GM12865 (cell line): ENCODE data around the gene SLC24A4.

Source experiments
- DNase-seq: peaks from one replicate; pipeline ENCODE4 v3.0.0; 2010; ENCODE audit warnings: low read depth
- H3K4me3 ChIP-seq: 2 replicates; pipeline ENCODE4 v1.5.1; 2011; ENCODE audit warnings: mild to moderate bottlenecking, low read depth, low read length, control low read depth
- CTCF ChIP-seq: IDR thresholded peaks from 2 replicates; pipeline ENCODE4 v1.5.1; 2011; ENCODE audit warnings: low read length, control low read depth, low read depth, inconsistent platforms; ENCODE audit not compliant: insufficient read depth; ENCODE audit errors: missing control alignments

The SLC24A4 gene

DNA sequence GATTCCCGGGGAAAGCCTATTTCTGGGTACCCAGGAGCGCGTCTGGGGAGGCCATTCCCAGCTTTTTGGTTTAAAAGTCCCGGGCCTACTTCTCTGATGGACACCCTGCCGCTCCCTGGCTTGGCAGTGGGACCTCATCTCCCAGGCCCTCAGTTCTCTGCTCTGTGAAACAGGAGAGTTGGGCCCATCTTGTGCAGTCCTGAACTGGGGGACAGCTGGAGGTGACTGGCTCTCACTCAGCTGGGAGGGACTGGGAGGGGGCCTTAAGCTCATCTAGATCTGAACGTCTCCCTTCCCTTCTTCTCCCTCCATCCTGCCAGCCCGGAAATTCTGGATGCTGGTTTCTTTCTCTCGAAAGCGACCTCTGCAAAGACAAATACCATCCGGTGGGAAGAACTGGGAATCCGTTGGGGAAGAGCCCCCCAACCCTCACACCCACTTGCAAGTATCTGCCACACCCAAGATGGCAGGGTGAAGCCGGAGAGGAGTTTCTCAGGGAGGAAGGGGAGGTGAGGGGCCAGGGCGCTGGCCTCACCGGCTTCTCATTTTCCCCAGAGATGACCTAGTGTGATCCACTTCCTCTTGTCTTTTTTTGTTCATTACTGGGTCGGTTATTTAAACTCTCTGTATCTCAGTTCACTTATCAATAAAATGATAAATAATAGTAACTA, 192.0 kb downstream of the SLC24A4 start:
- H3K4me3 ChIP-seq: peak overlapping the region; percentile 81
- no peak for DNase-seq
- no peak for TF ChIP-seq CTCF

DNA sequence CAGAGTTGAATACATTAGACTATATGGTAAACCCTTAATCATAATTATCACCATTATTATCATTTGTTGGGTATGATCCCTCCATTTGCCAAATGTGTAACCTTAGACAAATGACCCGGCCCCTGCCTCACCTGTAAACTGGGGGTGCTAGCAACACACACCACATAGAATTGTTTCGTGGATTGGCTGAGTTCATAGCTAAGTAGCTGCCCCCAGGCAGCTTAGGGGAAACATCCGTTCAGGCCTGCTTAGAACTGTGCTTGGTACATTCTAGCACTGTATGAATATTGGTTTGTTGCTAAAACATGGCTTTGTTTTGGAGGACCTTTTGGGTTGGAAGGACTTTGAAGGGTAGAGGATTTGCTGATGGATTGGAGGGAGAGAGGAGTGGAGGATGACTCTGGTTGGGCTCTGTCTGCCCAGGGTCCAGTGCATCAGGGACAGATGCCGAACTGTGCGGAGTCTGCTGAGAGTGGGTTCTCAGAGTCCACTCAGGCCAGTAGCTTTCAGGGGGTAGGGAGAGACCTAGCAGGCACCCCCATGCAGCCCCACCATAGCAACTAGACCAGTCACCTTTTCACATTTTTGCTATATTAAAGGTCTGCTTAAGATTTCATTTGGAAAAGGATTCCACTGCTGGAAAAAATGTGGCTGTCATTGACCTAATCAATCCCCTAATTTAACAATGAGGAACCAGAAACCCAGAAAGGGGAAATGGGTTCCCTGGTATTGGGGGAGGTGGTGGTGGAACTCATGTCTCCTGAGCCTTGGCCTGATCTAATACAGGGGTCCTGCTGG, 192.8 kb downstream of the SLC24A4 start:
- H3K4me3 ChIP-seq: no peak overlapping the region
- TF ChIP-seq CTCF: no peak
- no peak for DNase-seq

GRCh38 chr14:92516344-92516965, 193.5 kb downstream of the SLC24A4 start:
- TF ChIP-seq CTCF: no peak
- no peak for DNase-seq
- no peak overlapping the region for H3K4me3 ChIP-seq

DNA sequence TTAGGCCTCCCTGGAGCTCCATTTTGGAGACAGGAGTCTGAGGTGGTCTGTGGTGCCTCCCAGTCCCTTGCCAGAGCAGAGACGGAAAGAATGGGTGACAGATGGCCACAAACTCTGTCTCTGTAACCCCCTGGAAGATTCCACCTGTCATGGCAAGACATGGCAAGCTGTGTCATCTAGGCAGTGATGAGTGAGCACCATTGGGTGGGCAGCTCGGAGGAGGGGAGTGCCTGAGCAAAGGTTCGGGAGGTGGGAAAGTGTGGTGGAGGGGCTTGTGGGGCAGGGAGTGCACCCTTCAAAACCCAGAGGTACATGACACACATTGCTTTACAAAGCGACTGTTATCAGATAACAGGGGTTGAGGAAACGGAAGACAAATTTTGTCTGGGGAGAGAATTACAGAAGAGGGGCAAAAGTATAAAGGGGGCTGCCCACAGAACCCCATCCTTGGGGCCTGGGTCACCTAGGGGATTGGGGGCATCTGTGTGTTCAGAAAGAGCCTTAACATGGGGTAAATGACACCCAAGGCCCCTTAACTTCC, 194.1 kb downstream of the SLC24A4 start:
- DNase-seq: no peak
- TF ChIP-seq CTCF: no peak
- H3K4me3 ChIP-seq: no peak overlapping the region

DNA sequence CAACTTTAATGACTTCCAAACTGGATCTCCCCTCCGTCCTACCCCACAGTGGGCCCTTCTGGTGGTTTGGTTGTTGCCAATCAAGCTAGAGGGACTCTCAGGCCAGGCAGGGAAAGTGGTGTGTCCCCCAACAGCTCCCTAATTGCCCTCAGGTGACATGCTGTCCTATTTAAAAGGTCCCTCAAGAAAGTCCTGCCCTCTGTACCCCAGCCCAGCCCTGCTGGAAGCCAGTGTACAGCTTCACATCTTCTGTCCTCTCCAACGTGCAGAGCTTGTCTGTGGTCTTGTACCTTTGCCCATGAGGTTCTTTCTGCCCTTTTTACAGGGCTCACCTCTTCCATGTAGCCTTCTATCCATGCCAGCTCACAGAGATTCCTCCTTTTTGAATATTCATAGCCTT, 194.8 kb downstream of the SLC24A4 start:
- H3K4me3 ChIP-seq: no peak overlapping the region
- TF ChIP-seq CTCF: no peak
- DNase-seq: no peak

DNA sequence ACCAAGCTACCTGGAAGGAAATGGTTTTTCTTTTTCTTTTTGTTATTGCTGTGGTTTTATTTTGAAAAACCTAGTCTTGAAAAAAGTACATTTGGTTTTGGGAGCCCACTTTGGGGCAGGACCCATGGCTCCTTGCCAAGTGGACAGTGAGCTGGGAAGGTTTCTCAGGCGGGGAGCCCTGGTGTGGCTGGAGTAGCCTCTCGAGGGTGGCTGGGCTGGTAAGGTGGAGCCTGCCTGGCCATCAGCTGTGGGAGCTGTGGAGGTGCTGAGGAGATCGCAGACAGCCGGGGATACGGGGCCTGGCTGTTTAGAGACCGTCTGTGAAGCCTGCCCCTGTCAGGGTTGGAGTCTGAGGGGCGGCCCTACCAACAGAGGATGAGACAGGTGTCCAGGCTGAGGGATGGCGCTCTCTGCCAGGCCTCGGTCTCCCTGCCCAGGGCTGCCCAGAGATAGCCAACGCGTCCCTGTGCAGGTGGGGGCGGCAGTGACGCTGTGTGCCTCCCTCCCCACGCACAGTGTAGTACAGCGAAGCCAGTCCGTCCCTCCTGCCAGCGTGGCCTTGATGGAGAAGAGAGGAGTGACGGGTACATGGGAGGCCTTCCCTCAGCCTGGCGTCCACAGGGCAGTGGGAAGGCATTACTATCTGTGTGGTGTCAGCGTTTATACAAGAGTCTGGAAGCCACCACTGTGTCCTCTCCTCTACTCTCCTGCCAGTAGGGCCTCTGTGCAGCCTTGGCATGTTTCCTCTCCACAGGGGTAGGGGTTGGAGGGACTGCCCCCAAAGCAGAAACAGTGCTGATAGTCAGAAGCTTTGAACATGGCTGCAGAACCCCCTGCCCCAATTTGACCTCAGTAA, 196.5 kb downstream of the SLC24A4 start:
- no peak overlapping the region for H3K4me3 ChIP-seq
- no peak for TF ChIP-seq CTCF
- DNase-seq: no peak
